ENCODE results near the gene GALC. TPM values are rescaled to one million over a fixed set of nuclear protein-coding genes. Genes with fewer than 3 reads are reported as not detected.

Gene GALC
- polyA plus RNA-seq, 3 donors: 44.4 to 46.7 (median 46.6) TPM

- no peak for DNase-seq (ENCODE audit: low read depth in 3 of 3, low spot score in 2 of 3)
These were observed 26.2 kb downstream of the GALC start for GRCh38 chr14:87966816-87967215.

GRCh38 chr14:87961246-87961645 lies 31.7 kb downstream of the GALC start:
- DNase-seq (ENCODE audit: low read depth in 3 of 3, low spot score in 2 of 3): no peak

- DNase-seq (ENCODE audit: low read depth in 3 of 3, low spot score in 2 of 3): no peak
These were observed 32.8 kb downstream of the GALC start for GRCh38 chr14:87960013-87960787.

GRCh38 chr14:87955501-87955900 lies 37.5 kb downstream of the GALC start:
- no peak for DNase-seq (ENCODE audit: low read depth in 3 of 3, low spot score in 2 of 3)

- no peak for DNase-seq (ENCODE audit: low read depth in 3 of 3, low spot score in 2 of 3)
These were observed 40.5 kb downstream of the GALC start for GRCh38 chr14:87952307-87953094.

GRCh38 chr14:87944987-87945604 lies 47.9 kb downstream of the GALC start:
- peak; percentile 9 to 18 (median 15) for DNase-seq (ENCODE audit: low read depth in 3 of 3, low spot score in 2 of 3)

GRCh38 chr14:87940894-87941293 lies 52.1 kb downstream of the GALC start:
- no peak for DNase-seq (ENCODE audit: low read depth in 3 of 3, low spot score in 2 of 3)

- no peak for DNase-seq (ENCODE audit: low read depth in 3 of 3, low spot score in 2 of 3)
These were observed 52.6 kb downstream of the GALC start for GRCh38 chr14:87940382-87940781.

- no peak for DNase-seq (ENCODE audit: low read depth in 3 of 3, low spot score in 2 of 3)
These were observed 57.1 kb downstream of the GALC start for GRCh38 chr14:87935886-87936285.

- no peak for DNase-seq (ENCODE audit: low read depth in 3 of 3, low spot score in 2 of 3)
These were observed 57.7 kb downstream of the GALC start for GRCh38 chr14:87935081-87935828.

GRCh38 chr14:87934185-87934584 lies 58.8 kb downstream of the GALC start:
- DNase-seq (ENCODE audit: low read depth in 3 of 3, low spot score in 2 of 3): no peak

GRCh38 chr14:87916886-87917275 lies 76.1 kb downstream of the GALC start:
- DNase-seq (ENCODE audit: low read depth in 3 of 3, low spot score in 2 of 3): no peak

GRCh38 chr14:87916103-87916885 lies 76.7 kb downstream of the GALC start:
- no peak for DNase-seq (ENCODE audit: low read depth in 3 of 3, low spot score in 2 of 3)

GRCh38 chr14:87908550-87908949 lies 84.4 kb downstream of the GALC start:
- DNase-seq (ENCODE audit: low read depth in 3 of 3, low spot score in 2 of 3): no peak

GRCh38 chr14:87901652-87902051 lies 91.3 kb downstream of the GALC start:
- no peak for DNase-seq (ENCODE audit: low read depth in 3 of 3, low spot score in 2 of 3)

- DNase-seq (ENCODE audit: low read depth in 3 of 3, low spot score in 2 of 3): no peak
These were observed 91.7 kb downstream of the GALC start for GRCh38 chr14:87901236-87901635.

GRCh38 chr14:87899228-87899627 lies 93.8 kb downstream of the GALC start:
- no peak for DNase-seq (ENCODE audit: low read depth in 3 of 3, low spot score in 2 of 3)

- no peak for DNase-seq (ENCODE audit: low read depth in 3 of 3, low spot score in 2 of 3)
These were observed 94.7 kb downstream of the GALC start for GRCh38 chr14:87898301-87898700.

GRCh38 chr14:87896393-87897380 lies 96.3 kb downstream of the GALC start:
- peak; percentile 50 to 63 (median 62) for DNase-seq (ENCODE audit: low read depth in 3 of 3, low spot score in 2 of 3)

Data from right renal cortex interstitium (tissue), 3 donors.